Gastroesophageal sphincter (tissue), 4 donors: ENCODE results near the gene DEAF1. TPM values are rescaled to one million over a fixed set of nuclear protein-coding genes. Genes with fewer than 3 reads are reported as not detected.
"Not testable (repeated sequence)": the region's sequence is repeated elsewhere in the genome, so short reads cannot be mapped to it uniquely, and the experiment has no call there.

Experiments used
- ATAC-seq: fragments of 150-250 bp; one replicate; pipeline ENCODE4 v1.9.1; 2016; ENCODE audit warnings: mild to moderate bottlenecking, moderate library complexity
- H3K27ac ChIP-seq, 4 donors: fragments of 200-600 bp; sonication (generic) in 3 of 4; 1 replicate in 3 of 4; 2 replicates in 1 of 4; pipeline ENCODE4 v1.5.1; 2016 to 2019
- H3K27me3 ChIP-seq: fragments of 200-600 bp; sonication (generic); one replicate; pipeline ENCODE4 v1.5.1; 2019
- H3K36me3 ChIP-seq, 2 donors: fragments of 200-600 bp; sonication (generic); one replicate each; pipeline ENCODE4 v1.5.1; 2019; ENCODE audit warnings: control low read depth in 1 of 2
- H3K4me1 ChIP-seq, 3 donors: fragments of 200-600 bp; sonication (generic); 1 replicate in 2 of 3; 2 replicates in 1 of 3; pipeline ENCODE4 v1.5.1; 2016 to 2019; ENCODE audit warnings: control low read depth in 2 of 3
- H3K4me3 ChIP-seq, 2 donors: fragments of 200-600 bp; sonication (generic); one replicate each; pipeline ENCODE4 v1.5.1; 2019; ENCODE audit warnings: mild to moderate bottlenecking in 1 of 2, moderate library complexity in 1 of 2
- H3K9me3 ChIP-seq, 3 donors: fragments of 200-600 bp; sonication (generic); one replicate each; pipeline ENCODE4 v1.5.1; 2017 to 2019; ENCODE audit warnings: control low read depth in 2 of 3
- EP300 ChIP-seq: sonication (generic); formaldehyde crosslinking; IDR thresholded peaks from one replicate; pipeline ENCODE4 v1.6.1; 2017; ENCODE audit warnings: antibody characterized with exemption, mild to moderate bottlenecking
- POLR2A ChIP-seq, 2 donors: fragments of 450-650 bp; IDR thresholded peaks; one replicate each; pipeline ENCODE4 v1.6.1; 2017; ENCODE audit warnings: antibody characterized with exemption in 2 of 2, mild to moderate bottlenecking in 2 of 2, moderate library complexity in 1 of 2
- POLR2AphosphoS5 ChIP-seq: sonication (generic); formaldehyde crosslinking; IDR thresholded peaks from one replicate; pipeline ENCODE4 v1.6.1; 2017; ENCODE audit warnings: antibody characterized with exemption
- WGBS, 2 donors: methylation state at CpG; one replicate each; pipeline ENCODE4 v1.1.5; 2018; ENCODE audit warnings: low coverage in 1 of 2; 5-methylcytosine and 5-hydroxymethylcytosine counted together
- total RNA-seq, 4 donors: library from RNA; depleted of rRNA; stranded (reverse); fragments of >200 nt; gene quantifications; one replicate each; pipeline ENCODE4 v1.1.0, GENCODE V29; 2016
- TF ChIP-seq, protein P1 (sequence below), 4 experiments: fragments of 200-600 bp in 2 of 4; fragments of 450-650 bp in 2 of 4; sonication (generic) in 1 of 4; IDR thresholded peaks; one replicate each; pipeline ENCODE4 v1.5.1; 2017 to 2019; ENCODE audit warnings: antibody characterized with exemption in 4 of 4, mild to moderate bottlenecking in 2 of 4, moderate library complexity in 2 of 4

DEAF1 gene
- total RNA-seq, 4 donors from 2014 or later = 19.9 to 45.0 (median 35.0) TPM

DNA sequence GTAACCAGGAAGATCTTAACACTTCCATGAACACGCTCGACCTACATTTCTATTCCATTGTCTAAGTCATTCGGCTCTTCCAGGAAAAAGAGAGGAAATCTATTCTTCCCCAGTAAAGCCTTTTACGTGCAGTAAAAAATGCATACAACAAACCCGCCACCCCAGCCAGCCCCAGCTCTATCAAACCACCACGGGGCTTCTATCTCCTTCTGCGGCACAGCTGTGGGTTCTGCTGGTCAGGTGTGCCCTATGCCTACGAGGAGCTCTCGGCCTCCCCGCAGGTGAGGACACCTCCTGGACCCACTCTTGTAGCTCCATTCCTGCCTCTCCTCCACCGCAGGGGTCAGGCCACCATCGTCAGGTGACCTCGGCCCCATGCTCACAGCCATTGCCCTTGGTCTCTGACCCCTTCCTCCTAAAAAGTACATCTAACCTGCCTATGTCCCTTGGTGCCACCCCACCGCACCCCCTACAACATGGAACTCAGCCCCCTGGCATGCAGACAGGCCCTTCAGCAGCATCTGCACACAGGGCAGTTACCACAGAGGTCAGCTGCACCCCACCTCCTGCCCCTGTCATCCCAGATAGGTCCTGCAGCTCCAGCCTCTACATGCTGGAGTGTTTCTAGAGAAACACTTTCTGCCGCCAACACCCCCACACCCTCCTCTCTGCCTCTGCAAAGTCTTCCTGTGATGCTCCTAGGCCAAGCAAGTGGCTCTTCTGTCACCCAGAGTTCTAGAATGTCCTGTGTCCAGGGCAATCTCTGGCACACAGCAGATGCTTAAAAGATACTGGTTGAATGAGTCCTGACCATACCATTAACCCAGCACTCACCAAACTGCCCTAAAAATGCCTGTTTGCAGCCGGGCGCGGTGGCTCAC is 3.1 kb downstream of the DEAF1 start:
- TF ChIP-seq EP300 (no peak), POLR2A (IDR thresholded peaks at IDR 0.05) (no peak), POLR2AphosphoS5 (no peak)
- TF ChIP-seq, protein P1, sequence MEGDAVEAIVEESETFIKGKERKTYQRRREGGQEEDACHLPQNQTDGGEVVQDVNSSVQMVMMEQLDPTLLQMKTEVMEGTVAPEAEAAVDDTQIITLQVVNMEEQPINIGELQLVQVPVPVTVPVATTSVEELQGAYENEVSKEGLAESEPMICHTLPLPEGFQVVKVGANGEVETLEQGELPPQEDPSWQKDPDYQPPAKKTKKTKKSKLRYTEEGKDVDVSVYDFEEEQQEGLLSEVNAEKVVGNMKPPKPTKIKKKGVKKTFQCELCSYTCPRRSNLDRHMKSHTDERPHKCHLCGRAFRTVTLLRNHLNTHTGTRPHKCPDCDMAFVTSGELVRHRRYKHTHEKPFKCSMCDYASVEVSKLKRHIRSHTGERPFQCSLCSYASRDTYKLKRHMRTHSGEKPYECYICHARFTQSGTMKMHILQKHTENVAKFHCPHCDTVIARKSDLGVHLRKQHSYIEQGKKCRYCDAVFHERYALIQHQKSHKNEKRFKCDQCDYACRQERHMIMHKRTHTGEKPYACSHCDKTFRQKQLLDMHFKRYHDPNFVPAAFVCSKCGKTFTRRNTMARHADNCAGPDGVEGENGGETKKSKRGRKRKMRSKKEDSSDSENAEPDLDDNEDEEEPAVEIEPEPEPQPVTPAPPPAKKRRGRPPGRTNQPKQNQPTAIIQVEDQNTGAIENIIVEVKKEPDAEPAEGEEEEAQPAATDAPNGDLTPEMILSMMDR (IDR thresholded peaks at IDR 0.05) = no peak
- H3K27me3 ChIP-seq = no peaks in the 10 kb centered on the region
- H3K4me3 ChIP-seq = no peak overlapping the region
- ATAC-seq = no peak
- peaks cover 0 to 32% (median 20%) of the 10 kb centered on the region in 3 donors for H3K4me1 ChIP-seq
- no peak overlapping the region for H3K27ac ChIP-seq
- peaks cover 0 to 42% of the 10 kb centered on the region in 2 donors for H3K36me3 ChIP-seq
- no peaks in the 10 kb centered on the region for H3K9me3 ChIP-seq
- 86 to 92% methylated on average over 12 to 13 of the region's 18 CpGs for WGBS, 2 donors

- Histone ChIP-seq H3K9me3 (no peaks in the 10 kb centered on the region), H3K4me1 (peaks cover 0 to 22% (median 13%) of the 10 kb centered on the region in 3 donors), H3K36me3 (peaks cover 0 to 52% of the 10 kb centered on the region in 2 donors), H3K4me3 (no peak overlapping the region), H3K27me3 (no peaks in the 10 kb centered on the region), H3K27ac (no peak overlapping the region)
- ATAC-seq = no peak
- WGBS, 2 donors = 71 to 83% methylated on average over 4 to 7 of the region's 27 CpGs
- TF ChIP-seq, protein P1 (IDR thresholded peaks at IDR 0.05) = no peak
- TF ChIP-seq POLR2A (IDR thresholded peaks at IDR 0.05) (no peak), EP300 (no peak), POLR2AphosphoS5 (no peak)
These were observed 4.0 kb downstream of the DEAF1 start for GRCh38 chr11:690738-691633.

GRCh38 chr11:690244-690643 is 4.8 kb downstream of the DEAF1 start:
- H3K4me3 ChIP-seq, ATAC-seq, H3K9me3 ChIP-seq, H3K27me3 ChIP-seq, H3K27ac ChIP-seq: not testable (repeated sequence)
- WGBS, 2 donors = 94 to 100% methylated on average over 1 to 3 of the region's 3 CpGs
- peaks cover 0 to 22% (median 13%) of the 10 kb centered on the region in 3 donors for H3K4me1 ChIP-seq
- peaks cover 0 to 59% of the 10 kb centered on the region in 2 donors for H3K36me3 ChIP-seq

GRCh38 chr11:689625-690024 is 5.4 kb downstream of the DEAF1 start:
- no peaks in the 10 kb centered on the region for H3K9me3 ChIP-seq
- 75% methylated on average over 2 of the region's 7 CpGs; no CpG with 5 or more reads in 1 of the 2 donors for WGBS, 2 donors
- H3K4me3 ChIP-seq = no peak overlapping the region
- peaks cover 0 to 21% (median 13%) of the 10 kb centered on the region in 3 donors for H3K4me1 ChIP-seq
- TF ChIP-seq EP300 (no peak), POLR2A (IDR thresholded peaks at IDR 0.05) (no peak), POLR2AphosphoS5 (no peak)
- TF ChIP-seq, protein P1 (IDR thresholded peaks at IDR 0.05) = no peak
- peaks cover 0 to 66% of the 10 kb centered on the region in 2 donors for H3K36me3 ChIP-seq
- no peaks in the 10 kb centered on the region for H3K27me3 ChIP-seq
- no peak for ATAC-seq
- H3K27ac ChIP-seq = no peak overlapping the region

GRCh38 chr11:688681-689080 is 6.3 kb downstream of the DEAF1 start:
- Histone ChIP-seq H3K4me3 (no peak overlapping the region), H3K4me1 (peaks cover 0 to 11% (median 5%) of the 10 kb centered on the region in 3 donors), H3K9me3 (no peaks in the 10 kb centered on the region), H3K27ac (no peak overlapping the region), H3K36me3 (peaks cover 0 to 75% of the 10 kb centered on the region in 2 donors), H3K27me3 (no peaks in the 10 kb centered on the region)
- no peak for TF ChIP-seq POLR2A (IDR thresholded peaks at IDR 0.05)
- no peak for TF ChIP-seq EP300
- no peak for TF ChIP-seq POLR2AphosphoS5
- TF ChIP-seq, protein P1 (IDR thresholded peaks at IDR 0.05) = no peak
- 77 to 90% methylated on average over 2 to 3 of the region's 9 CpGs for WGBS, 2 donors
- no peak for ATAC-seq
